Calu3 (cell line): Measurements from ENCODE around the gene TTC28. TPM values are rescaled to one million over a fixed set of nuclear protein-coding genes. Genes with fewer than 3 reads are reported as not detected.

Experiments used
- BruUV-seq: library from RNA; stranded (reverse); fragments of 400-500 nt; replicated peaks from 2 replicates; lab custom pipeline; 2021; lab: Mats Ljungman, UMichigan
- CTCF ChIA-PET: fragments of 300-600 bp; sonication (Branson Sonifier 250); formaldehyde crosslinking; loops from one replicate; lab custom pipeline; 2022; ENCODE audit warnings: antibody characterized with exemption; lab: Charles Lee
- DNase-seq: peaks from one replicate; pipeline ENCODE4 v3.0.0; 2022
- H3K27ac Mint-ChIP-seq: one replicate; pipeline ENCODE4 v1.8.0; 2022; ENCODE audit warnings: mixed read lengths; ENCODE audit not compliant: unreplicated experiment
- H3K27me3 Mint-ChIP-seq: one replicate; pipeline ENCODE4 v1.8.0; 2022; ENCODE audit warnings: mixed read lengths; ENCODE audit not compliant: unreplicated experiment
- H3K36me3 Mint-ChIP-seq: one replicate; pipeline ENCODE4 v1.8.0; 2022; ENCODE audit warnings: mild to moderate bottlenecking, moderate library complexity, mixed read lengths; ENCODE audit not compliant: insufficient read depth, unreplicated experiment
- H3K4me1 Mint-ChIP-seq: one replicate; pipeline ENCODE4 v1.8.0; 2022; ENCODE audit warnings: mild to moderate bottlenecking, low read depth, mixed read lengths; ENCODE audit not compliant: unreplicated experiment
- H3K4me3 Mint-ChIP-seq: one replicate; pipeline ENCODE4 v1.8.0; 2022; ENCODE audit warnings: mild to moderate bottlenecking, low read depth, moderate library complexity, mixed read lengths; ENCODE audit not compliant: unreplicated experiment
- H3K9me3 Mint-ChIP-seq: one replicate; pipeline ENCODE4 v1.8.0; 2022; ENCODE audit warnings: low read depth, mixed read lengths; ENCODE audit not compliant: unreplicated experiment
- CTCF ChIP-seq: fragments of 200-600 bp; IDR thresholded peaks from one replicate; pipeline ENCODE4 v1.8.0; 2022; ENCODE audit warnings: antibody characterized with exemption; ENCODE audit not compliant: unreplicated experiment
- intact Hi-C: fragments of 100-400 bp; cut with micrococcal nuclease; formaldehyde crosslinking; loops from one replicate; pipeline ENCODE4 v1.10.0; 2022; ENCODE audit not compliant: unreplicated experiment
- total RNA-seq: library from RNA; stranded (reverse); gene quantifications from 2 replicates; pipeline ENCODE4 v1.2.3, GENCODE V29; 2022

The TTC28 gene
- total RNA-seq, 1 experiment from 2014 or later = 5.2 TPM

- Mint-ChIP-seq H3K27me3 (peaks cover 17% of the 10 kb centered on the region), H3K27ac (no peak overlapping the region), H3K36me3 (no peaks in the 10 kb centered on the region), H3K4me1 (no peaks in the 10 kb centered on the region), H3K9me3 (no peaks in the 10 kb centered on the region), H3K4me3 (no peak overlapping the region)
- BruUV-seq = no TSS peak
- intact Hi-C loops = no loop called here
- DNase-seq = no peak
- CTCF ChIA-PET = no interaction called here
- TF ChIP-seq CTCF = no peak
These were observed 269.4 kb downstream of the TTC28 start for GRCh38 chr22:28410050-28410816.

GRCh38 chr22:28408709-28409108 lies 270.9 kb downstream of the TTC28 start:
- peaks cover 31% of the 10 kb centered on the region for H3K27me3 Mint-ChIP-seq

GRCh38 chr22:28407645-28408044 lies 272.0 kb downstream of the TTC28 start:
- Mint-ChIP-seq H3K4me3 (no peak overlapping the region), H3K27me3 (peaks cover 24% of the 10 kb centered on the region), H3K4me1 (no peaks in the 10 kb centered on the region), H3K9me3 (no peaks in the 10 kb centered on the region), H3K27ac (no peak overlapping the region), H3K36me3 (no peaks in the 10 kb centered on the region)
- intact Hi-C loops = no loop called here
- no peak for DNase-seq
- BruUV-seq = no TSS peak
- TF ChIP-seq CTCF = no peak
- CTCF ChIA-PET = no interaction called here

More at GRCh38 chr22:28408709-28409108, 270.9 kb downstream of the TTC28 start:
- DNase-seq = no peak
- no peaks in the 10 kb centered on the region for H3K9me3 Mint-ChIP-seq
- H3K27ac Mint-ChIP-seq = no peak overlapping the region
- intact Hi-C loops = no loop called here
- BruUV-seq = no TSS peak
- no peaks in the 10 kb centered on the region for H3K36me3 Mint-ChIP-seq
- TF ChIP-seq CTCF = no peak
- CTCF ChIA-PET = no interaction called here
- H3K4me1 Mint-ChIP-seq = no peaks in the 10 kb centered on the region
- no peak overlapping the region for H3K4me3 Mint-ChIP-seq

GRCh38 chr22:28406246-28406645 lies 273.4 kb downstream of the TTC28 start:
- CTCF ChIA-PET = no interaction called here
- Mint-ChIP-seq H3K9me3 (no peaks in the 10 kb centered on the region), H3K4me3 (no peak overlapping the region), H3K4me1 (no peaks in the 10 kb centered on the region), H3K27me3 (peaks cover 14% of the 10 kb centered on the region), H3K27ac (no peak overlapping the region), H3K36me3 (no peaks in the 10 kb centered on the region)
- DNase-seq = no peak
- no peak for TF ChIP-seq CTCF
- intact Hi-C loops = no loop called here
- no TSS peak for BruUV-seq
